ENCODE results near the gene PACRG.
A peak's percentile ranks its signal among the peaks of the same experiment; 100 is the strongest.

The PACRG gene

GRCh38 chr6:163281634-163282033, 553.9 kb downstream of the PACRG start:
- Histone ChIP-seq H2AFZ (ENCODE audit: low read depth, low read length) (no peak overlapping the region), H3K23ac (ENCODE audit: low read length in 2 of 2) (no peak overlapping the region), H3K4me2 (ENCODE audit: low read length, poor library complexity, severe bottlenecking) (no peak overlapping the region), H3K27me3 (ENCODE audit: control insufficient read depth in 1 of 2, insufficient read depth in 1 of 2, low read length in 2 of 2) (no peaks in the 10 kb centered on the region), H3K9ac (ENCODE audit: low read length) (no peak overlapping the region), H2BK120ac (ENCODE audit: low read depth, low read length) (no peak overlapping the region), H3K27ac (ENCODE audit: low read length, poor library complexity, severe bottlenecking) (no peak overlapping the region), H2BK5ac (ENCODE audit: low read depth, low read length, poor library complexity, severe bottlenecking) (no peak overlapping the region), H4K8ac (ENCODE audit: low read length) (no peak overlapping the region), H4K91ac (ENCODE audit: low read length) (no peak overlapping the region), H3K4me1 (ENCODE audit: control insufficient read depth, insufficient read depth, low read depth, low read length) (peaks cover 2% of the 10 kb centered on the region), H3K4ac (ENCODE audit: low read depth in 1 of 2, low read length in 2 of 2) (no peak overlapping the region), H3K36me3 (ENCODE audit: control insufficient read depth in 1 of 2, insufficient read depth in 2 of 2, low read depth in 1 of 2, low read length in 2 of 2) (no peaks in the 10 kb centered on the region), H2BK15ac (ENCODE audit: low read depth, poor library complexity, severe bottlenecking) (no peak overlapping the region), H3K14ac (ENCODE audit: low read length in 2 of 2) (no peak overlapping the region), H3K18ac (ENCODE audit: low read depth in 1 of 2, low read length in 2 of 2) (no peak overlapping the region), H3K4me3 (ENCODE audit: insufficient read depth in 1 of 2, low read depth in 1 of 2, low read length in 2 of 2) (no peak overlapping the region), H2AK5ac (ENCODE audit: low read length, severe bottlenecking) (no peak overlapping the region), H2BK12ac (ENCODE audit: low read length in 2 of 2) (no peak overlapping the region), H3K79me1 (replicated peaks; ENCODE audit: low read length, poor library complexity, severe bottlenecking) (no peaks in the 10 kb centered on the region), H3K9me3 (ENCODE audit: control insufficient read depth, low read length) (no peaks in the 10 kb centered on the region)
- WGBS, result no CpG with 5 or more reads among the region's 1 CpG
- no peak for DNase-seq

GRCh38 chr6:163282672-163283071, 554.9 kb downstream of the PACRG start:
- H3K4me1 ChIP-seq (ENCODE audit: control insufficient read depth, insufficient read depth, low read depth, low read length), result peaks cover 2% of the 10 kb centered on the region
- H3K4ac ChIP-seq (ENCODE audit: low read depth in 1 of 2, low read length in 2 of 2), result no peak overlapping the region
- no peak overlapping the region for H2BK15ac ChIP-seq (ENCODE audit: low read depth, poor library complexity, severe bottlenecking)
- no peak overlapping the region for H3K18ac ChIP-seq (ENCODE audit: low read depth in 1 of 2, low read length in 2 of 2)
- H3K4me2 ChIP-seq (ENCODE audit: low read length, poor library complexity, severe bottlenecking), result no peak overlapping the region
- H4K8ac ChIP-seq (ENCODE audit: low read length), result no peak overlapping the region
- H2AFZ ChIP-seq (ENCODE audit: low read depth, low read length), result no peak overlapping the region
- no peak overlapping the region for H3K4me3 ChIP-seq (ENCODE audit: insufficient read depth in 1 of 2, low read depth in 1 of 2, low read length in 2 of 2)
- no peaks in the 10 kb centered on the region for H3K27me3 ChIP-seq (ENCODE audit: control insufficient read depth in 1 of 2, insufficient read depth in 1 of 2, low read length in 2 of 2)
- no peaks in the 10 kb centered on the region for H3K79me1 ChIP-seq (replicated peaks; ENCODE audit: low read length, poor library complexity, severe bottlenecking)
- no peaks in the 10 kb centered on the region for H3K36me3 ChIP-seq (ENCODE audit: control insufficient read depth in 1 of 2, insufficient read depth in 2 of 2, low read depth in 1 of 2, low read length in 2 of 2)
- H3K9ac ChIP-seq (ENCODE audit: low read length), result no peak overlapping the region
- H4K91ac ChIP-seq (ENCODE audit: low read length), result no peak overlapping the region
- H3K14ac ChIP-seq (ENCODE audit: low read length in 2 of 2), result no peak overlapping the region
- no peak overlapping the region for H3K23ac ChIP-seq (ENCODE audit: low read length in 2 of 2)
- DNase-seq, result no peak
- no peak overlapping the region for H2BK120ac ChIP-seq (ENCODE audit: low read depth, low read length)
- H3K9me3 ChIP-seq (ENCODE audit: control insufficient read depth, low read length), result no peaks in the 10 kb centered on the region
- H2AK5ac ChIP-seq (ENCODE audit: low read length, severe bottlenecking), result no peak overlapping the region
- H2BK5ac ChIP-seq (ENCODE audit: low read depth, low read length, poor library complexity, severe bottlenecking), result no peak overlapping the region
- H2BK12ac ChIP-seq (ENCODE audit: low read length in 2 of 2), result no peak overlapping the region
- H3K27ac ChIP-seq (ENCODE audit: low read length, poor library complexity, severe bottlenecking), result no peak overlapping the region

- Histone ChIP-seq H3K14ac (ENCODE audit: low read length in 2 of 2) (no peak overlapping the region), H3K27ac (ENCODE audit: low read length, poor library complexity, severe bottlenecking) (no peak overlapping the region), H3K9me3 (ENCODE audit: control insufficient read depth, low read length) (no peaks in the 10 kb centered on the region), H3K18ac (ENCODE audit: low read depth in 1 of 2, low read length in 2 of 2) (no peak overlapping the region), H2BK120ac (ENCODE audit: low read depth, low read length) (no peak overlapping the region), H3K9ac (ENCODE audit: low read length) (no peak overlapping the region), H2AFZ (ENCODE audit: low read depth, low read length) (no peak overlapping the region), H3K4me1 (ENCODE audit: control insufficient read depth, insufficient read depth, low read depth, low read length) (peaks cover 2% of the 10 kb centered on the region), H3K27me3 (ENCODE audit: control insufficient read depth in 1 of 2, insufficient read depth in 1 of 2, low read length in 2 of 2) (no peaks in the 10 kb centered on the region), H2BK15ac (ENCODE audit: low read depth, poor library complexity, severe bottlenecking) (no peak overlapping the region), H3K4me3 (ENCODE audit: insufficient read depth in 1 of 2, low read depth in 1 of 2, low read length in 2 of 2) (no peak overlapping the region), H3K4ac (ENCODE audit: low read depth in 1 of 2, low read length in 2 of 2) (no peak overlapping the region), H3K79me1 (replicated peaks; ENCODE audit: low read length, poor library complexity, severe bottlenecking) (no peaks in the 10 kb centered on the region), H2BK5ac (ENCODE audit: low read depth, low read length, poor library complexity, severe bottlenecking) (no peak overlapping the region), H3K36me3 (ENCODE audit: control insufficient read depth in 1 of 2, insufficient read depth in 2 of 2, low read depth in 1 of 2, low read length in 2 of 2) (no peaks in the 10 kb centered on the region), H2AK5ac (ENCODE audit: low read length, severe bottlenecking) (no peak overlapping the region), H4K8ac (ENCODE audit: low read length) (no peak overlapping the region), H4K91ac (ENCODE audit: low read length) (no peak overlapping the region), H2BK12ac (ENCODE audit: low read length in 2 of 2) (no peak overlapping the region), H3K23ac (ENCODE audit: low read length in 2 of 2) (peak overlapping the region in 1 of 2 experiments; percentile 28), H3K4me2 (ENCODE audit: low read length, poor library complexity, severe bottlenecking) (no peak overlapping the region)
- WGBS, result 61% methylated on average over 5 of the region's 5 CpGs
- peak; percentile 6 for DNase-seq
These were observed 556.4 kb downstream of the PACRG start for GRCh38 chr6:163284151-163284550.

GRCh38 chr6:163285691-163286090, 557.9 kb downstream of the PACRG start:
- H3K27me3 ChIP-seq (ENCODE audit: control insufficient read depth in 1 of 2, insufficient read depth in 1 of 2, low read length in 2 of 2), result no peaks in the 10 kb centered on the region
- H3K9ac ChIP-seq (ENCODE audit: low read length), result no peak overlapping the region
- no peaks in the 10 kb centered on the region for H3K36me3 ChIP-seq (ENCODE audit: control insufficient read depth in 1 of 2, insufficient read depth in 2 of 2, low read depth in 1 of 2, low read length in 2 of 2)
- H2AK5ac ChIP-seq (ENCODE audit: low read length, severe bottlenecking), result no peak overlapping the region
- H4K8ac ChIP-seq (ENCODE audit: low read length), result no peak overlapping the region
- DNase-seq, result no peak
- H2AFZ ChIP-seq (ENCODE audit: low read depth, low read length), result no peak overlapping the region
- no peak overlapping the region for H3K4me3 ChIP-seq (ENCODE audit: insufficient read depth in 1 of 2, low read depth in 1 of 2, low read length in 2 of 2)
- no peak overlapping the region for H3K4ac ChIP-seq (ENCODE audit: low read depth in 1 of 2, low read length in 2 of 2)
- H3K23ac ChIP-seq (ENCODE audit: low read length in 2 of 2), result no peak overlapping the region
- peaks cover 2% of the 10 kb centered on the region for H3K4me1 ChIP-seq (ENCODE audit: control insufficient read depth, insufficient read depth, low read depth, low read length)
- H2BK5ac ChIP-seq (ENCODE audit: low read depth, low read length, poor library complexity, severe bottlenecking), result no peak overlapping the region
- no peak overlapping the region for H2BK120ac ChIP-seq (ENCODE audit: low read depth, low read length)
- H4K91ac ChIP-seq (ENCODE audit: low read length), result no peak overlapping the region
- H3K27ac ChIP-seq (ENCODE audit: low read length, poor library complexity, severe bottlenecking), result no peak overlapping the region
- H3K9me3 ChIP-seq (ENCODE audit: control insufficient read depth, low read length), result no peaks in the 10 kb centered on the region
- 94% methylated on average over 5 of the region's 7 CpGs for WGBS
- no peak overlapping the region for H3K18ac ChIP-seq (ENCODE audit: low read depth in 1 of 2, low read length in 2 of 2)
- no peak overlapping the region for H3K14ac ChIP-seq (ENCODE audit: low read length in 2 of 2)
- H2BK15ac ChIP-seq (ENCODE audit: low read depth, poor library complexity, severe bottlenecking), result no peak overlapping the region
- H2BK12ac ChIP-seq (ENCODE audit: low read length in 2 of 2), result no peak overlapping the region
- H3K79me1 ChIP-seq (replicated peaks; ENCODE audit: low read length, poor library complexity, severe bottlenecking), result no peaks in the 10 kb centered on the region
- no peak overlapping the region for H3K4me2 ChIP-seq (ENCODE audit: low read length, poor library complexity, severe bottlenecking)
